ENCODE data around the gene YKT6.

YKT6 gene

DNA sequence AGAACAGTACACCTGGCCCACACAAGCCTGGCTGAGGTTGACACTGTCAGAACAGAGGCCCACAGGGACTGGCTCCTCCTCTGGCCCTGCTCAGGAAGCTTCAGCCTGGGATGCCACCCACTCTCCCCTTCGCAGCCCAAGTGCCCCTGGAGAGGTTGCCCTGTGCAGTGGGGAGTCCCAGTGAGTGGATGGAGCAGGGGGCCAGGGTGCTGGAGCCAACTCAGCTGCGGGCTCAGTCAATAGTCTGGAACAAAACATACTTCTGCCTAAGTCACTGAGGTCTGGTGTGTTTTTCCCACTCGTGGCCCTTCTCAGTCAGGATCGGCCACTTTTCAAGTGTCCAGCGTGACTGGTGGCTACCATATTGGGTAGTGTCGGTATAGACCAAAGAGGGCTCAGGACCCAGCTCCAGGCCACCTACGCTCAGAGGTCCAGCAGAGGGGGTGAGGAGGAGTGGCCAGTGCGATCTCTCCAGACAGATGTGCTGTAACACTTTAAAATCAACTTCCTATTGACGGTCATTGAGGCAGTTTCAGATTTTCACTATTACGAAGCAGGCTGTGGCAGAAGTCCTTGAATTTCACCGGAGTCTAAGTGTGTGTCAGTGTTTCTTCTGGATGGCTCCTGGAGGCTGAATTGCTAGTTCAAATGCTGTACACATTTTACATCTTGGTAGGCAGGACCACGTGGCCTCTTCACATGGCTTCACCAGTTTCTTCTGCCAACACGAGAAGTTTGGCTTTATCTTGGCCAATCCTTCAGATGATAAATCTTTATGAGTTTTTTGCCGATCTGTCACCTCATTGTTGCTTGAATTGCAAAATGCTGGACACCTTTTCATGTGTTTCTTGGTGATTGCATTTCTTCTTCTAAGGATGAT, 10.5 kb upstream of the YKT6 start:
- TF ChIP-seq PPARA (CRISPR knock-in tag; IDR thresholded peaks at IDR 0.05; ENCODE audit: borderline replicate concordance) (no peak), BACH2 (CRISPR knock-in tag; IDR thresholded peaks at IDR 0.05; ENCODE audit: borderline replicate concordance) (no peak), RARB (CRISPR knock-in tag; IDR thresholded peaks at IDR 0.05) (no peak), CSDC2 (CRISPR knock-in tag; IDR thresholded peaks at IDR 0.05) (no peak), TCF4 (CRISPR knock-in tag; IDR thresholded peaks at IDR 0.05; ENCODE audit: borderline replicate concordance) (no peak), ZC3H10 (CRISPR knock-in tag; IDR thresholded peaks at IDR 0.05) (no peak), TOX (CRISPR knock-in tag; IDR thresholded peaks at IDR 0.05; ENCODE audit: borderline replicate concordance) (no peak), OSR1 (CRISPR knock-in tag; IDR thresholded peaks at IDR 0.05) (no peak), ZNF8 (CRISPR knock-in tag; IDR thresholded peaks at IDR 0.05) (no peak)
- ATAC-seq = no peak

DNA sequence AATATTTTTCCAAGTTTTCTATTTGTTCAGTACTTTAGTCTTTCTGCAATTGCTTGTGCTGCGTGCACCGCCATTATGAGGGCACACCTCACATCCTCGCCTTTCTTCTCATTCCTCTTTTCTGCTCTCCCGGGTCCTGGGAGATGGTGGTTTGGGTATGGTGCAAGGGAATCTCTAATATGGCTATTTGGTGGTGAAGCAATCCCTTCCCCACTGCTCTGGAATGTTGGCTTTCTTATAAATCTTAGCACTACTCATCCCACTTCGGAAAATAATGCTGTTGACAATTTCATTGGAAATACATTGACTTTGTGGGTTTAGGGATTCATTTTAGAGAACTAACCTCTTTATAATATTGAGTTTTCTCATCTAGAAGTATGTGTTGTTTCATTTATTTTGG, 9.6 kb upstream of the YKT6 start:
- no peak for ATAC-seq

DNA sequence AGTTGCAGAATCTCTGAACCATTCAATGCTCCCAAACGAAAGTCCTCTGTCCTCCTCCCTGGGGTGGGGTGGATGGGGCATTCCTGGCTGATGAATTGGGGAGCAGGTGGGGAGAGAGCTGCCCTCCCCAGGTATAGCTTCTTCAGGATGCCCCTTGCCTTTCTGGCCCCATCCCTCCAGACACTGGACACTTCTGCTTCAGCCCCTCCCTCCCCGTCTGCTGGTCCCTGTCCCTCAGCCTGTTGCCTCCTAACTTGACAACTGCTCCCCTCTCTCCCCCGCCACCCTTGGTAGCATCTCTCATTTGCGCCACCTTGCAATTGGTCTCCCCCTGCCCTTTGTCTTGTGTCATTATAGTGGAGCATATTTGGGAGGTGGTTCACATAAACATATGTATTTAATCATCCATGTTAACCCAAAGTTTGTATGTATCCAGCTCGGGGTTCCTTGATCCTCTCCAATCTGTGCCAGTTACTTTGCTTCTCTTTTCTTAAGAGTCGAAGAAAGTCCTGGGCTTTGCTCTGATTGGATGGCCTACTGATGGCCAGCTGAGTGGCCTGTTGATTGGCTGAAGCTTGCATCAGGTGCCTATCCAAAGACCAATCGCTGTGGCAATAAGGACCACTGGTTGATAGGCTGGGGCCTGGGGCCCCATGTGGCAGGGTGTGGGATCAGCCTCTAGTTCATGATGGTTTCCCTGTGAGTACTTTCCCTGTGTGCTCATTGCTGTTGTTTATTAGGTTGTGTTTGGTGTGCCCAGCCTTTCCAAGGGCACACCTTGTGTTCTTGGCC, 7.6 kb upstream of the YKT6 start:
- no peak for ATAC-seq

More for the DNA sequence above, 9.6 kb upstream of the YKT6 start:
- TF ChIP-seq ZNF70 (CRISPR knock-in tag; IDR thresholded peaks at IDR 0.05) (no peak), ISL1 (CRISPR knock-in tag; IDR thresholded peaks at IDR 0.05) (no peak), ZFP3 (CRISPR knock-in tag; IDR thresholded peaks at IDR 0.05) (no peak), ZNF8 (CRISPR knock-in tag; IDR thresholded peaks at IDR 0.05) (no peak), OSR1 (CRISPR knock-in tag; IDR thresholded peaks at IDR 0.05) (no peak), ARNTL (CRISPR knock-in tag; IDR thresholded peaks at IDR 0.05; ENCODE audit: borderline replicate concordance, low read depth) (no peak), RARB (CRISPR knock-in tag; IDR thresholded peaks at IDR 0.05) (no peak), SNAI2 (CRISPR knock-in tag; IDR thresholded peaks at IDR 0.05) (no peak), ESRRG (CRISPR knock-in tag; IDR thresholded peaks at IDR 0.05) (no peak), BACH2 (CRISPR knock-in tag; IDR thresholded peaks at IDR 0.05; ENCODE audit: borderline replicate concordance) (no peak), ZFP30 (CRISPR knock-in tag; IDR thresholded peaks at IDR 0.05) (no peak), TCF4 (CRISPR knock-in tag; IDR thresholded peaks at IDR 0.05; ENCODE audit: borderline replicate concordance) (no peak)
- TF ChIP-seq, protein P1, sequence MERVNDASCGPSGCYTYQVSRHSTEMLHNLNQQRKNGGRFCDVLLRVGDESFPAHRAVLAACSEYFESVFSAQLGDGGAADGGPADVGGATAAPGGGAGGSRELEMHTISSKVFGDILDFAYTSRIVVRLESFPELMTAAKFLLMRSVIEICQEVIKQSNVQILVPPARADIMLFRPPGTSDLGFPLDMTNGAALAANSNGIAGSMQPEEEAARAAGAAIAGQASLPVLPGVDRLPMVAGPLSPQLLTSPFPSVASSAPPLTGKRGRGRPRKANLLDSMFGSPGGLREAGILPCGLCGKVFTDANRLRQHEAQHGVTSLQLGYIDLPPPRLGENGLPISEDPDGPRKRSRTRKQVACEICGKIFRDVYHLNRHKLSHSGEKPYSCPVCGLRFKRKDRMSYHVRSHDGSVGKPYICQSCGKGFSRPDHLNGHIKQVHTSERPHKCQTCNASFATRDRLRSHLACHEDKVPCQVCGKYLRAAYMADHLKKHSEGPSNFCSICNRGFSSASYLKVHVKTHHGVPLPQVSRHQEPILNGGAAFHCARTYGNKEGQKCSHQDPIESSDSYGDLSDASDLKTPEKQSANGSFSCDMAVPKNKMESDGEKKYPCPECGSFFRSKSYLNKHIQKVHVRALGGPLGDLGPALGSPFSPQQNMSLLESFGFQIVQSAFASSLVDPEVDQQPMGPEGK (CRISPR knock-in tag; IDR thresholded peaks at IDR 0.05; ENCODE audit: borderline replicate concordance) = no peak
- TF ChIP-seq, protein P2, sequence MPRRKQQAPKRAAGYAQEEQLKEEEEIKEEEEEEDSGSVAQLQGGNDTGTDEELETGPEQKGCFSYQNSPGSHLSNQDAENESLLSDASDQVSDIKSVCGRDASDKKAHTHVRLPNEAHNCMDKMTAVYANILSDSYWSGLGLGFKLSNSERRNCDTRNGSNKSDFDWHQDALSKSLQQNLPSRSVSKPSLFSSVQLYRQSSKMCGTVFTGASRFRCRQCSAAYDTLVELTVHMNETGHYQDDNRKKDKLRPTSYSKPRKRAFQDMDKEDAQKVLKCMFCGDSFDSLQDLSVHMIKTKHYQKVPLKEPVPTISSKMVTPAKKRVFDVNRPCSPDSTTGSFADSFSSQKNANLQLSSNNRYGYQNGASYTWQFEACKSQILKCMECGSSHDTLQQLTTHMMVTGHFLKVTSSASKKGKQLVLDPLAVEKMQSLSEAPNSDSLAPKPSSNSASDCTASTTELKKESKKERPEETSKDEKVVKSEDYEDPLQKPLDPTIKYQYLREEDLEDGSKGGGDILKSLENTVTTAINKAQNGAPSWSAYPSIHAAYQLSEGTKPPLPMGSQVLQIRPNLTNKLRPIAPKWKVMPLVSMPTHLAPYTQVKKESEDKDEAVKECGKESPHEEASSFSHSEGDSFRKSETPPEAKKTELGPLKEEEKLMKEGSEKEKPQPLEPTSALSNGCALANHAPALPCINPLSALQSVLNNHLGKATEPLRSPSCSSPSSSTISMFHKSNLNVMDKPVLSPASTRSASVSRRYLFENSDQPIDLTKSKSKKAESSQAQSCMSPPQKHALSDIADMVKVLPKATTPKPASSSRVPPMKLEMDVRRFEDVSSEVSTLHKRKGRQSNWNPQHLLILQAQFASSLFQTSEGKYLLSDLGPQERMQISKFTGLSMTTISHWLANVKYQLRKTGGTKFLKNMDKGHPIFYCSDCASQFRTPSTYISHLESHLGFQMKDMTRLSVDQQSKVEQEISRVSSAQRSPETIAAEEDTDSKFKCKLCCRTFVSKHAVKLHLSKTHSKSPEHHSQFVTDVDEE (CRISPR knock-in tag; IDR thresholded peaks at IDR 0.05) = no peak
- TF ChIP-seq, protein P3, sequence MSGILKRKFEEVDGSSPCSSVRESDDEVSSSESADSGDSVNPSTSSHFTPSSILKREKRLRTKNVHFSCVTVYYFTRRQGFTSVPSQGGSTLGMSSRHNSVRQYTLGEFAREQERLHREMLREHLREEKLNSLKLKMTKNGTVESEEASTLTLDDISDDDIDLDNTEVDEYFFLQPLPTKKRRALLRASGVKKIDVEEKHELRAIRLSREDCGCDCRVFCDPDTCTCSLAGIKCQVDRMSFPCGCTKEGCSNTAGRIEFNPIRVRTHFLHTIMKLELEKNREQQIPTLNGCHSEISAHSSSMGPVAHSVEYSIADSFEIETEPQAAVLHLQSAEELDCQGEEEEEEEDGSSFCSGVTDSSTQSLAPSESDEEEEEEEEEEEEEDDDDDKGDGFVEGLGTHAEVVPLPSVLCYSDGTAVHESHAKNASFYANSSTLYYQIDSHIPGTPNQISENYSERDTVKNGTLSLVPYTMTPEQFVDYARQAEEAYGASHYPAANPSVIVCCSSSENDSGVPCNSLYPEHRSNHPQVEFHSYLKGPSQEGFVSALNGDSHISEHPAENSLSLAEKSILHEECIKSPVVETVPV (CRISPR knock-in tag; IDR thresholded peaks at IDR 0.05) = no peak

More for the DNA sequence above, 7.6 kb upstream of the YKT6 start:
- TF ChIP-seq, protein P4, sequence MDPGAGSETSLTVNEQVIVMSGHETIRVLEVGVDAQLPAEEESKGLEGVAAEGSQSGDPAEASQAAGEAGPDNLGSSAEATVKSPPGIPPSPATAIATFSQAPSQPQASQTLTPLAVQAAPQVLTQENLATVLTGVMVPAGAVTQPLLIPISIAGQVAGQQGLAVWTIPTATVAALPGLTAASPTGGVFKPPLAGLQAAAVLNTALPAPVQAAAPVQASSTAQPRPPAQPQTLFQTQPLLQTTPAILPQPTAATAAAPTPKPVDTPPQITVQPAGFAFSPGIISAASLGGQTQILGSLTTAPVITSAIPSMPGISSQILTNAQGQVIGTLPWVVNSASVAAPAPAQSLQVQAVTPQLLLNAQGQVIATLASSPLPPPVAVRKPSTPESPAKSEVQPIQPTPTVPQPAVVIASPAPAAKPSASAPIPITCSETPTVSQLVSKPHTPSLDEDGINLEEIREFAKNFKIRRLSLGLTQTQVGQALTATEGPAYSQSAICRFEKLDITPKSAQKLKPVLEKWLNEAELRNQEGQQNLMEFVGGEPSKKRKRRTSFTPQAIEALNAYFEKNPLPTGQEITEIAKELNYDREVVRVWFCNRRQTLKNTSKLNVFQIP (CRISPR knock-in tag; IDR thresholded peaks at IDR 0.05; ENCODE audit: borderline replicate concordance, low read depth) = no peak
- TF ChIP-seq TOX (CRISPR knock-in tag; IDR thresholded peaks at IDR 0.05; ENCODE audit: borderline replicate concordance) = no peak
- TF ChIP-seq ESRRG (CRISPR knock-in tag; IDR thresholded peaks at IDR 0.05) = no peak
- TF ChIP-seq GLIS3 (CRISPR knock-in tag; IDR thresholded peaks at IDR 0.05) = no peak

Data from SK-N-SH treated with all-trans-retinoic acid at 6 μM for 48 hours (cell line).